K562 (cell line): Measurements from ENCODE around the gene AGR2. TPM values are rescaled to one million over a fixed set of nuclear protein-coding genes. Genes with fewer than 3 reads are reported as not detected.
"Not testable (repeated sequence)": the region's sequence is repeated elsewhere in the genome, so short reads cannot be mapped to it uniquely, and the experiment has no call there.

Experiments used
- ATAC-seq: fragments of 200-7000 bp; cut with Tn5 transposase; 3 replicates; pipeline ENCODE4 v1.9.1; 2020; ENCODE audit warnings: moderate library complexity
- BruUV-seq: library from RNA; stranded (reverse); fragments of 400-500 nt; replicated peaks from 2 replicates; lab custom pipeline; 2021; lab: Mats Ljungman, UMichigan
- CTCF ChIA-PET: fragments of 300-600 bp; formaldehyde crosslinking; extraction: SDS; loops from one replicate; lab custom pipeline; 2021; ENCODE audit warnings: low intra/inter-chr PET ratio; lab: Yijun Ruan, JAX
- POLR2A ChIA-PET: fragments of 300-600, 350-650 bp; sonication (Branson Sonifier 250); formaldehyde crosslinking; extraction: SDS; loops from one replicate; lab custom pipeline; 2021; ENCODE audit warnings: antibody characterized with exemption, inconsistent platforms; lab: Yijun Ruan, JAX
- DNase-seq, 4 experiments: peaks; one replicate each; pipeline versions ENCODE4 v3.0.0 to v3.0.0-alpha.2; 2011 to 2018; ENCODE audit warnings: low spot score in 3 of 4, mixed read lengths in 3 of 4; ENCODE audit errors: extremely low read depth in 1 of 4
- FAIRE-seq: peaks from 2 replicates; lab custom pipeline; 2011; peaks lifted over from hg19 to GRCh38; lab: Jason Lieb, UNC
- H2AFZ ChIP-seq: 2 replicates; pipeline ENCODE4 v1.6.0; 2011; ENCODE audit warnings: low read depth, low read length, control low read depth, inconsistent platforms
- H3K27ac ChIP-seq: fragments of 200-600 bp; 3 replicates; pipeline ENCODE4 v1.8.0; 2011; ENCODE audit warnings: low read depth, mild to moderate bottlenecking, control low read depth, inconsistent platforms, low read length, moderate library complexity, mixed read lengths; ENCODE audit errors: extremely low read depth
- H3K27me3 ChIP-seq, 2 experiments: fragments of 300-600 bp in 1 of 2; 2 replicates in 1 of 2; 3 replicates in 1 of 2; pipeline versions ENCODE4 v1.6.0 to v1.8.0; 2011; ENCODE audit warnings: inconsistent platforms in 2 of 2, low read length in 2 of 2, mild to moderate bottlenecking in 1 of 2, mixed read lengths in 1 of 2, moderate library complexity in 1 of 2; ENCODE audit not compliant: control insufficient read depth in 2 of 2, insufficient read depth in 2 of 2
- H3K36me3 ChIP-seq: fragments of 300-600 bp; 3 replicates; pipeline ENCODE4 v1.8.0; 2011; ENCODE audit warnings: mild to moderate bottlenecking, low read length, inconsistent platforms; ENCODE audit not compliant: control insufficient read depth, insufficient read depth
- H3K4me1 ChIP-seq, 2 experiments: fragments of 200-600 bp in 1 of 2; replicated peaks in 1 of 2; 2 replicates in 1 of 2; 3 replicates in 1 of 2; pipeline versions ENCODE4 v1.5.1 to v1.8.0; 2011; ENCODE audit warnings: inconsistent platforms in 2 of 2, low read length in 2 of 2, mild to moderate bottlenecking in 1 of 2, mixed read lengths in 1 of 2, moderate library complexity in 1 of 2; ENCODE audit not compliant: control insufficient read depth in 2 of 2, insufficient read depth in 2 of 2
- H3K4me2 ChIP-seq: 2 replicates; pipeline ENCODE4 v1.6.1; 2011; ENCODE audit warnings: low read length, control low read depth, inconsistent platforms, mixed read lengths; ENCODE audit not compliant: insufficient read depth
- H3K4me3 ChIP-seq: fragments of 200-600 bp; sonication (generic), shearing (Covaris generic); 2 replicates; pipeline ENCODE4 v1.5.1; 2016; ENCODE audit warnings: control low read depth, inconsistent platforms
- H3K79me2 ChIP-seq: fragments of 200-600 bp; 3 replicates; pipeline ENCODE4 v1.8.0; 2011; ENCODE audit warnings: low read length, inconsistent platforms; ENCODE audit not compliant: control insufficient read depth, insufficient read depth
- H3K9ac ChIP-seq, 2 experiments: 2 replicates each; pipeline versions ENCODE4 v1.6.0 to v1.6.1; 2011; ENCODE audit warnings: low read depth in 2 of 2, low read length in 2 of 2, control low read depth in 1 of 2, inconsistent platforms in 1 of 2, mild to moderate bottlenecking in 1 of 2, mixed read lengths in 1 of 2; ENCODE audit not compliant: insufficient read depth in 1 of 2
- H3K9me1 ChIP-seq: one replicate; pipeline ENCODE4 v1.6.0; 2011; ENCODE audit warnings: inconsistent platforms, mild to moderate bottlenecking, low read length, moderate library complexity; ENCODE audit not compliant: control insufficient read depth, insufficient read depth
- H3K9me3 ChIP-seq: replicated peaks from 2 replicates; pipeline ENCODE4 v1.5.1; 2011; ENCODE audit warnings: low read depth, low read length, inconsistent platforms; ENCODE audit not compliant: control insufficient read depth, insufficient read depth
- H4K20me1 ChIP-seq: replicated peaks from 2 replicates; pipeline ENCODE4 v1.6.1; 2011; ENCODE audit warnings: low read length, inconsistent platforms, mixed read lengths; ENCODE audit not compliant: control insufficient read depth, insufficient read depth
- BMI1 ChIP-seq: fragments of 150-350 bp; IDR thresholded peaks from 2 replicates; pipeline ENCODE4 v1.6.1; 2014; ENCODE audit warnings: low read length
- ELF2 ChIP-seq: fragments of 250-450 bp; sonication (Bioruptor Pico); IDR thresholded peaks from 2 replicates; pipeline ENCODE4 v1.5.0; 2021; ENCODE audit warnings: mild to moderate bottlenecking
- ETS2 ChIP-seq: IDR thresholded peaks from 2 replicates; pipeline ENCODE4 v1.6.1; 2016; ENCODE audit warnings: borderline replicate concordance, missing genetic modification characterization, mild to moderate bottlenecking, moderate library complexity, missing compliant biosample characterization; ENCODE audit not compliant: poor library complexity, severe bottlenecking
- FOXA3 ChIP-seq, 2 experiments: fragments of 450-650 bp in 1 of 2; sonication (generic) in 1 of 2; formaldehyde crosslinking; IDR thresholded peaks in 1 of 2; conservative IDR thresholded peaks in 1 of 2; 2 replicates each; pipeline versions ENCODE4 v1.4.0 to v1.8.0; 2020 to 2022; ENCODE audit warnings: mild to moderate bottlenecking in 2 of 2, missing genetic modification reagents in 1 of 2
- ID3 ChIP-seq, 2 experiments: fragments of 250-450 bp in 1 of 2; fragments of 450-650 bp in 1 of 2; sonication (Bioruptor Pico) in 1 of 2; IDR thresholded peaks; 2 replicates each; pipeline versions ENCODE4 v1.6.1 to v1.8.0; 2016 to 2021; ENCODE audit warnings: mild to moderate bottlenecking in 2 of 2, moderate library complexity in 2 of 2, missing compliant biosample characterization in 1 of 2, missing genetic modification characterization in 1 of 2
- PYGO2 ChIP-seq: fragments of 450-650 bp; IDR thresholded peaks from 2 replicates; pipeline ENCODE4 v1.6.1; 2016; ENCODE audit warnings: mild to moderate bottlenecking, missing genetic modification characterization, moderate library complexity, missing compliant biosample characterization
- RFX5 ChIP-seq: IDR thresholded peaks from 2 replicates; pipeline ENCODE4 v1.6.1; 2011; ENCODE audit warnings: low read depth, mild to moderate bottlenecking, improper control_type of control experiment, low read length
- SIRT6 ChIP-seq: IDR thresholded peaks from one replicate; pipeline ENCODE4 v1.6.1; 2012; ENCODE audit warnings: low read depth, mild to moderate bottlenecking, control low read depth, inconsistent platforms, low read length, moderate library complexity
- ZFP91 ChIP-seq: sonication (generic); formaldehyde crosslinking; IDR thresholded peaks from 2 replicates; pipeline ENCODE4 v1.8.0; 2022; ENCODE audit warnings: mild to moderate bottlenecking, missing genetic modification reagents
- ZNF277 ChIP-seq: fragments of 250-450 bp; sonication (Bioruptor Pico); IDR thresholded peaks from 2 replicates; pipeline ENCODE4 v1.8.0; 2022; ENCODE audit warnings: inconsistent platforms, mild to moderate bottlenecking, moderate library complexity, borderline replicate concordance
- WGBS: fragments of 100-300 bp; shearing (Covaris generic); methylation state at CpG from one replicate; pipeline ENCODE4 v1.1.6; 2016; ENCODE audit warnings: low coverage, mixed read lengths; ENCODE audit not compliant: insufficient coverage; ENCODE audit errors: missing lambda C conversion rate; 5-methylcytosine and 5-hydroxymethylcytosine counted together
- in situ Hi-C: fragments of 300-500 bp; cut with MboI; formaldehyde crosslinking; loops from 4 replicates; pipeline ENCODE4 v1.15.0; 2018; ENCODE audit warnings: inconsistent platforms, mixed read lengths
- intact Hi-C: fragments of 100-400 bp; cut with micrococcal nuclease; formaldehyde crosslinking; loops from 2 replicates; pipeline ENCODE4 v1.14.2; 2022
- polyA plus RNA-seq, 8 experiments: library from polyadenylated mRNA; depleted of rRNA in 4 of 8; stranded (reverse) in 5 of 8; unstranded in 3 of 8; fragments of >200 nt; fragmentation: Nextera tagmentation in 2 of 8; fragmentation: Illumina TruSeq in 1 of 8; extraction: Ambion mirVana in 2 of 8; extraction: Trizol in 1 of 8; gene quantifications; 2 replicates each; pipeline versions ENCODE4 v1.2.1 to v1.2.3, GENCODE V29; 2011 to 2014; ENCODE audit warnings: inconsistent platforms in 1 of 8, missing spikeins in 1 of 8
- total RNA-seq, 7 experiments: library from RNA; depleted of rRNA in 6 of 7; stranded (reverse); fragments of >200 nt in 6 of 7; fragmentation: Illumina TruSeq in 2 of 7; extraction: Trizol in 2 of 7; gene quantifications; 2 replicates each; pipeline versions ENCODE4 v1.2.1 to v1.2.3, GENCODE V29; 2011 to 2021; ENCODE audit warnings: low replicate concordance in 1 of 7

AGR2 gene
- total and polyA plus RNA-seq, 9 of the 15 experiments (the other 6 are each of a cell fraction or from before 2014, with no cell fraction given), result 0.66 TPM; not detected in 8

- TF ChIP-seq ZFP91 (no peak), ETS2 (tag) (no peak), SIRT6 (no peak), ZNF277 (CRISPR knock-in tag) (no peak), FOXA3 (CRISPR knock-in tag; conservative IDR thresholded peaks at IDR 0.05 in 1 of 2, IDR thresholded peaks at IDR 0.05 in 1 of 2) (no peak), BMI1 (no peak), PYGO2 (no peak), ELF2 (CRISPR knock-in tag) (no peak), RFX5 (no peak), ID3 (CRISPR knock-in tag; IDR thresholded peaks at IDR 0.05) (no peak), ID3 (tag; IDR thresholded peaks at IDR 0.05) (no peak)
Observed at GRCh38 chr7:16770657-16771329, 34.0 kb downstream of the AGR2 start (continued).

GRCh38 chr7:16769994-16770393 is 34.8 kb downstream of the AGR2 start:
- H3K4me3 ChIP-seq, H3K9ac ChIP-seq, H3K9me3 ChIP-seq, H2AFZ ChIP-seq, DNase-seq, H3K27ac ChIP-seq, CTCF ChIA-PET, ATAC-seq, H3K9me1 ChIP-seq, intact Hi-C loops, H3K4me2 ChIP-seq, H4K20me1 ChIP-seq, in situ Hi-C loops, BruUV-seq, H3K27me3 ChIP-seq, H3K36me3 ChIP-seq, FAIRE-seq: not testable (repeated sequence)
- peaks cover 0 to 16% of the 10 kb centered on the region in 2 experiments; a peak in 2 of 5 replicates for H3K4me1 ChIP-seq
- 92% methylated on average over 3 of the region's 3 CpGs for WGBS
- POLR2A ChIA-PET, result interaction anchor here (1.5 to 1.7 kb wide), 2 partner anchors 10 to 29 kb away, joined by 4 to 7 read pairs; no protein-coding TSS in a partner anchor
- H3K79me2 ChIP-seq, result peaks cover 18% of the 10 kb centered on the region; the same call in 2 of the 3 replicates
